H9 (cell line): Measurements from ENCODE around the gene DGCR2. TPM values are rescaled to one million over a fixed set of nuclear protein-coding genes. Genes with fewer than 3 reads are reported as not detected.

Source experiments
- DNase-seq: peaks from one replicate; pipeline ENCODE4 v3.0.0-alpha.2; 2017
- H2AFZ ChIP-seq: one replicate; pipeline ENCODE4 v1.6.1; 2013; ENCODE audit warnings: mild to moderate bottlenecking, low read length, control low read depth, moderate library complexity
- H2AK5ac ChIP-seq: 2 replicates; pipeline ENCODE4 v1.6.1; 2013; ENCODE audit warnings: low read length, control low read depth, mixed read lengths; ENCODE audit not compliant: insufficient read length
- H2BK120ac ChIP-seq: one replicate; pipeline ENCODE4 v1.6.1; 2013; ENCODE audit warnings: low read depth, mild to moderate bottlenecking, low read length, control low read depth, inconsistent platforms; ENCODE audit not compliant: poor library complexity, severe bottlenecking
- H2BK12ac ChIP-seq: 2 replicates; pipeline ENCODE4 v1.6.1; 2013; ENCODE audit warnings: low read length, control low read depth, mixed read lengths, low read depth; ENCODE audit not compliant: insufficient read length
- H2BK15ac ChIP-seq: 2 replicates; pipeline ENCODE4 v1.6.1; 2013; ENCODE audit warnings: low read depth, low read length, control low read depth
- H2BK20ac ChIP-seq: one replicate; pipeline ENCODE4 v1.6.1; 2013; ENCODE audit warnings: low read depth, mild to moderate bottlenecking, low read length, control low read depth, inconsistent platforms; ENCODE audit not compliant: poor library complexity, severe bottlenecking
- H2BK5ac ChIP-seq: 2 replicates; pipeline ENCODE4 v1.6.1; 2013; ENCODE audit warnings: low read length, control low read depth, mixed read lengths; ENCODE audit not compliant: insufficient read length
- H3K14ac ChIP-seq: 2 replicates; pipeline ENCODE4 v1.6.1; 2013; ENCODE audit warnings: low read length, control low read depth; ENCODE audit not compliant: insufficient read depth
- H3K18ac ChIP-seq: 2 replicates; pipeline ENCODE4 v1.6.1; 2013; ENCODE audit warnings: low read depth, mild to moderate bottlenecking, mixed read lengths, low read length, control low read depth; ENCODE audit not compliant: insufficient read length
- H3K23ac ChIP-seq: 2 replicates; pipeline ENCODE4 v1.6.1; 2013; ENCODE audit warnings: low read length, control low read depth, mixed read lengths, low read depth; ENCODE audit not compliant: insufficient read length
- H3K23me2 ChIP-seq: 2 replicates; pipeline ENCODE4 v1.6.1; 2013; ENCODE audit warnings: low read depth, mild to moderate bottlenecking, mixed read lengths, low read length, control low read depth; ENCODE audit not compliant: insufficient read length, poor library complexity, severe bottlenecking
- H3K27ac ChIP-seq: 2 replicates; pipeline ENCODE4 v1.5.1; 2013; ENCODE audit warnings: low read length, control low read depth, mixed read lengths, low read depth; ENCODE audit not compliant: insufficient read length
- H3K27me3 ChIP-seq: 2 replicates; pipeline ENCODE4 v1.6.1; 2013; ENCODE audit warnings: low read length, control low read depth, inconsistent platforms; ENCODE audit not compliant: insufficient read depth
- H3K4ac ChIP-seq: 2 replicates; pipeline ENCODE4 v1.6.1; 2013; ENCODE audit warnings: low read depth, mild to moderate bottlenecking, control low read depth, inconsistent platforms, low read length, moderate library complexity
- H3K4me1 ChIP-seq: 2 replicates; pipeline ENCODE4 v1.6.1; 2013; ENCODE audit warnings: low read length, control low read depth, inconsistent platforms; ENCODE audit not compliant: insufficient read depth
- H3K4me2 ChIP-seq: 2 replicates; pipeline ENCODE4 v1.6.1; 2013; ENCODE audit warnings: low read length, control low read depth, mixed read lengths; ENCODE audit not compliant: insufficient read length, insufficient read depth
- H3K56ac ChIP-seq: 2 replicates; pipeline ENCODE4 v1.6.1; 2013; ENCODE audit warnings: low read depth, mild to moderate bottlenecking, mixed read lengths, low read length, control low read depth; ENCODE audit not compliant: insufficient read length
- H3K79me1 ChIP-seq: 2 replicates; pipeline ENCODE4 v1.6.1; 2013; ENCODE audit warnings: low read depth, mild to moderate bottlenecking, moderate library complexity, low read length, control low read depth, inconsistent platforms; ENCODE audit not compliant: insufficient read depth, poor library complexity, severe bottlenecking
- H3K79me2 ChIP-seq: 2 replicates; pipeline ENCODE4 v1.6.1; 2013; ENCODE audit warnings: low read length, control low read depth, inconsistent platforms; ENCODE audit not compliant: insufficient read depth
- H3K9ac ChIP-seq: 2 replicates; pipeline ENCODE4 v1.6.1; 2013; ENCODE audit warnings: low read length, control low read depth, mixed read lengths; ENCODE audit not compliant: insufficient read length; ENCODE audit errors: extremely low read depth
- H3K9me3 ChIP-seq: one replicate; pipeline ENCODE4 v1.6.1; 2013; ENCODE audit warnings: low read depth, low read length, inconsistent platforms; ENCODE audit not compliant: control insufficient read depth
- H3T11ph ChIP-seq: one replicate; pipeline ENCODE4 v1.6.1; 2013; ENCODE audit warnings: mild to moderate bottlenecking, low read length, control low read depth, inconsistent platforms
- H4K20me1 ChIP-seq: one replicate; pipeline ENCODE4 v1.6.1; 2013; ENCODE audit not compliant: control insufficient read depth, insufficient read length, insufficient read depth
- H4K5ac ChIP-seq: 2 replicates; pipeline ENCODE4 v1.6.1; 2013; ENCODE audit warnings: low read depth, mild to moderate bottlenecking, mixed read lengths, low read length, control low read depth; ENCODE audit not compliant: insufficient read length
- H4K8ac ChIP-seq: replicated peaks from 2 replicates; pipeline ENCODE4 v1.6.1; 2013; ENCODE audit warnings: low read length, control low read depth, mixed read lengths, low read depth; ENCODE audit not compliant: insufficient read length
- H4K91ac ChIP-seq: 2 replicates; pipeline ENCODE4 v1.6.1; 2013; ENCODE audit warnings: low read depth, mild to moderate bottlenecking, moderate library complexity, mixed read lengths, low read length, control low read depth; ENCODE audit not compliant: insufficient read length
- H3K27ac Mint-ChIP-seq, 3 experiments: 2 replicates in 2 of 3; 3 replicates in 1 of 3; pipeline ENCODE4 v1.8.0; 2020 to 2021; ENCODE audit warnings: mixed read lengths in 3 of 3, mild to moderate bottlenecking in 1 of 3, moderate library complexity in 1 of 3
- H3K27me3 Mint-ChIP-seq: 2 replicates; pipeline ENCODE4 v1.8.0; 2021; ENCODE audit warnings: low read depth, mild to moderate bottlenecking, moderate library complexity, mixed read lengths
- H3K36me3 Mint-ChIP-seq, 3 experiments: 2 replicates in 2 of 3; 3 replicates in 1 of 3; pipeline ENCODE4 v1.8.0; 2020 to 2021; ENCODE audit warnings: low read depth in 3 of 3, mixed read lengths in 3 of 3; ENCODE audit not compliant: insufficient read depth in 1 of 3
- H3K4me1 Mint-ChIP-seq, 2 experiments: 2 replicates each; pipeline ENCODE4 v1.8.0; 2020; ENCODE audit warnings: mixed read lengths in 2 of 2
- H3K4me3 Mint-ChIP-seq, 2 experiments: 2 replicates in 1 of 2; 3 replicates in 1 of 2; pipeline ENCODE4 v1.8.0; 2020 to 2021; ENCODE audit warnings: mild to moderate bottlenecking in 2 of 2, mixed read lengths in 2 of 2, moderate library complexity in 1 of 2
- H3K9me3 Mint-ChIP-seq, 2 experiments: 2 replicates in 1 of 2; 3 replicates in 1 of 2; pipeline ENCODE4 v1.8.0; 2020; ENCODE audit warnings: mild to moderate bottlenecking in 2 of 2, mixed read lengths in 2 of 2, moderate library complexity in 1 of 2
- CTCF ChIP-seq: fragments of 200-600 bp; sonication (generic); conservative IDR thresholded peaks from 3 replicates; pipeline ENCODE4 v1.8.0; 2021; ENCODE audit warnings: antibody characterized with exemption, mild to moderate bottlenecking
- WGBS: extraction: QIAGEN DNeasy Blood & Tissue Kit; methylation state at CpG from one replicate; pipeline ENCODE4 v1.1.7; 2013; ENCODE audit warnings: missing lambda C conversion rate, low lambda C conversion rate, mixed read lengths; ENCODE audit not compliant: insufficient read length; ENCODE audit errors: extremely low coverage; 5-methylcytosine and 5-hydroxymethylcytosine counted together
- total RNA-seq: library from RNA; stranded (reverse); gene quantifications from 2 replicates; pipeline ENCODE4 v1.2.1, GENCODE V29; 2021

The DGCR2 gene
- total RNA-seq, 1 experiment from 2014 or later = 47.2 TPM

GRCh38 chr22:19139974-19140373, 17.8 kb upstream of the DGCR2 start:
- no peak overlapping the region for H2BK20ac ChIP-seq
- H3K23me2 ChIP-seq = peaks cover 6% of the 10 kb centered on the region
- H2AFZ ChIP-seq = no peak overlapping the region
- H3K79me1 ChIP-seq = no peaks in the 10 kb centered on the region
- WGBS = no CpG with 5 or more reads among the region's 5 CpGs
- no peak overlapping the region for H3K27ac Mint-ChIP-seq
- H4K5ac ChIP-seq = no peak overlapping the region
- H3K14ac ChIP-seq = no peak overlapping the region
- H3K4ac ChIP-seq = no peak overlapping the region
- no peak overlapping the region for H3T11ph ChIP-seq
- H2AK5ac ChIP-seq = no peak overlapping the region
- no peak overlapping the region for H3K18ac ChIP-seq
- H3K4me1 ChIP-seq = no peaks in the 10 kb centered on the region
- no peak overlapping the region for H2BK5ac ChIP-seq
- H3K36me3 Mint-ChIP-seq = peaks cover 28 to 68% (median 60%) of the 10 kb centered on the region in 3 experiments
- no peaks in the 10 kb centered on the region for H3K9me3 ChIP-seq
- H3K27me3 ChIP-seq = no peaks in the 10 kb centered on the region
- no peak overlapping the region for H2BK15ac ChIP-seq
- no peak overlapping the region for H3K4me2 ChIP-seq
- no peak overlapping the region for H4K91ac ChIP-seq
- H4K8ac ChIP-seq = no peak overlapping the region
- no peak overlapping the region for H2BK12ac ChIP-seq
- H3K79me2 ChIP-seq = peaks cover 3% of the 10 kb centered on the region; the same call in 1 of the 2 replicates
- H3K9me3 Mint-ChIP-seq = no peaks in the 10 kb centered on the region
- DNase-seq = no peak
- H3K4me3 Mint-ChIP-seq = no peak overlapping the region
- H2BK120ac ChIP-seq = no peak overlapping the region
- H3K23ac ChIP-seq = no peak overlapping the region
- TF ChIP-seq CTCF = no peak
- no peak overlapping the region for H3K27ac ChIP-seq
- H4K20me1 ChIP-seq = no peaks in the 10 kb centered on the region
- no peak overlapping the region for H3K56ac ChIP-seq
- no peak overlapping the region for H3K9ac ChIP-seq
- H3K27me3 Mint-ChIP-seq = no peaks in the 10 kb centered on the region
- peaks cover 5 to 8% of the 10 kb centered on the region in 2 experiments for H3K4me1 Mint-ChIP-seq
